A549 (cell line): ENCODE results near the gene CFAP97. TPM values are rescaled to one million over a fixed set of nuclear protein-coding genes. Genes with fewer than 3 reads are reported as not detected.
"Not testable (repeated sequence)": the region's sequence is repeated elsewhere in the genome, so short reads cannot be mapped to it uniquely, and the experiment has no call there.

Source experiments
- ATAC-seq, 2 experiments: fragments of 200-7000 bp in 1 of 2; fragments of >200 bp in 1 of 2; cut with Nextera tagmentation in 1 of 2; cut with Tn5 transposase in 1 of 2; 3 replicates each; pipeline versions ENCODE4 v1.8.0 to v1.9.1; 2018 to 2020; ENCODE audit warnings: mild to moderate bottlenecking in 1 of 2, moderate library complexity in 1 of 2
- CTCF ChIA-PET: fragments of 300-600 bp; sonication (Branson Sonifier 250); formaldehyde crosslinking; extraction: SDS; loops from one replicate; lab custom pipeline; 2021; ENCODE audit warnings: antibody characterized with exemption, inconsistent platforms; lab: Yijun Ruan, JAX
- POLR2A ChIA-PET: fragments of 350-600 bp; formaldehyde crosslinking; extraction: SDS; loops from one replicate; lab custom pipeline; 2021; ENCODE audit warnings: antibody characterized with exemption, inconsistent platforms; lab: Yijun Ruan, JAX
- DNase-seq, 2 experiments: peaks; one replicate each; pipeline versions ENCODE4 v3.0.0 to v3.0.0-alpha.2; 2011 to 2016; ENCODE audit warnings: low read depth in 1 of 2, low spot score in 1 of 2
- FAIRE-seq: peaks from 2 replicates; lab custom pipeline; 2011; peaks lifted over from hg19 to GRCh38; lab: Jason Lieb, UNC
- H3K27ac ChIP-seq, 2 experiments: fragments of >200 bp; sonication (Bioruptor Twin); formaldehyde crosslinking; 3 replicates each; pipeline ENCODE4 v1.5.1; 2016 to 2017
- H3K4me1 ChIP-seq: fragments of >200 bp; sonication (Bioruptor Twin); formaldehyde crosslinking; 3 replicates; pipeline ENCODE4 v1.6.1; 2016
- H3K4me2 ChIP-seq: fragments of >200 bp; sonication (Bioruptor Twin); formaldehyde crosslinking; 3 replicates; pipeline ENCODE4 v1.6.1; 2016
- H3K4me3 ChIP-seq: fragments of >200 bp; sonication (Bioruptor Twin); formaldehyde crosslinking; 3 replicates; pipeline ENCODE4 v1.5.1; 2016
- H3K9me3 ChIP-seq: fragments of >200 bp; sonication (Bioruptor Twin); formaldehyde crosslinking; 3 replicates; pipeline ENCODE4 v1.6.1; 2016
- CBX2 ChIP-seq: fragments of 200-600 bp; sonication (generic); IDR thresholded peaks from 2 replicates; pipeline ENCODE4 v1.6.1; 2016; ENCODE audit warnings: low read depth, mild to moderate bottlenecking, borderline replicate concordance
- EP300 ChIP-seq, 2 experiments: fragments of >200 bp; sonication (Bioruptor Twin); formaldehyde crosslinking; IDR thresholded peaks; 2 replicates in 1 of 2; 3 replicates in 1 of 2; pipeline ENCODE4 v1.6.1; 2016 to 2017
- ESRRA ChIP-seq: fragments of 150-350 bp; IDR thresholded peaks from 2 replicates; pipeline ENCODE4 v1.6.1; 2014; ENCODE audit warnings: mild to moderate bottlenecking, low read length, borderline replicate concordance
- FOSB ChIP-seq: fragments of 250-450 bp; sonication (Bioruptor Pico); IDR thresholded peaks from 2 replicates; pipeline ENCODE4 v1.5.0; 2020; ENCODE audit warnings: mild to moderate bottlenecking, moderate library complexity
- GATA3 ChIP-seq: IDR thresholded peaks from 2 replicates; pipeline ENCODE4 v1.6.1; 2012; ENCODE audit warnings: borderline replicate concordance
- HEYL ChIP-seq: fragments of 250-450 bp; sonication (Bioruptor Pico); IDR thresholded peaks from 2 replicates; pipeline ENCODE4 v1.8.0; 2021; ENCODE audit warnings: mild to moderate bottlenecking, moderate library complexity
- HOXB5 ChIP-seq: fragments of 250-450 bp; sonication (Bioruptor Pico); IDR thresholded peaks from 2 replicates; pipeline ENCODE4 v1.5.0; 2020; ENCODE audit warnings: mild to moderate bottlenecking, moderate library complexity
- JUN ChIP-seq, 2 experiments: fragments of >200 bp; sonication (Bioruptor Twin); formaldehyde crosslinking; IDR thresholded peaks; 2 replicates in 1 of 2; 3 replicates in 1 of 2; pipeline ENCODE4 v1.6.1; 2016 to 2017
- JUNB ChIP-seq: fragments of >200 bp; sonication (Bioruptor Twin); formaldehyde crosslinking; IDR thresholded peaks from 2 replicates; pipeline ENCODE4 v1.6.1; 2016
- PHF8 ChIP-seq: fragments of 200-600 bp; sonication (generic); IDR thresholded peaks from 2 replicates; pipeline ENCODE4 v1.6.1; 2016; ENCODE audit warnings: low read depth, mild to moderate bottlenecking, antibody characterized with exemption, moderate library complexity, borderline replicate concordance
- POLR2AphosphoS2 ChIP-seq: conservative IDR thresholded peaks from 2 replicates; pipeline ENCODE4 v1.6.1; 2012; ENCODE audit warnings: low read length, improper control_type of control experiment, inconsistent platforms
- RNF2 ChIP-seq: fragments of 200-600 bp; sonication (generic); IDR thresholded peaks from 2 replicates; pipeline ENCODE4 v1.6.1; 2016; ENCODE audit warnings: low read depth, mild to moderate bottlenecking, antibody characterized with exemption, moderate library complexity, borderline replicate concordance
- TFCP2L1 ChIP-seq: fragments of 250-450 bp; sonication (Bioruptor Pico); IDR thresholded peaks from 2 replicates; pipeline ENCODE4 v1.5.0; 2021; ENCODE audit warnings: mild to moderate bottlenecking
- ZFP36 ChIP-seq: fragments of 450-650 bp; IDR thresholded peaks from 2 replicates; pipeline ENCODE4 v1.6.1; 2014; ENCODE audit warnings: borderline replicate concordance; ENCODE audit not compliant: partially characterized antibody
- ZSCAN20 ChIP-seq: fragments of 250-450 bp; sonication (Bioruptor Pico); IDR thresholded peaks from 2 replicates; pipeline ENCODE4 v1.8.0; 2022; ENCODE audit warnings: mild to moderate bottlenecking, moderate library complexity
- WGBS: methylation state at CpG from one replicate; pipeline ENCODE4 v1.1.6; 2017; ENCODE audit errors: missing lambda C conversion rate; 5-methylcytosine and 5-hydroxymethylcytosine counted together
- polyA plus RNA-seq, 4 experiments: library from polyadenylated mRNA; depleted of rRNA in 3 of 4; stranded (reverse); fragments of >200 nt; fragmentation: RNase III in 1 of 4; extraction: RNeasy Plus Mini Kit Qiagen cat#74134 plus additional on column Dnase treatment in 1 of 4; gene quantifications; 2 replicates in 3 of 4; 3 replicates in 1 of 4; pipeline ENCODE4 v1.2.3, GENCODE V29; 2011 to 2017
- TF ChIP-seq, protein P1 (sequence below): fragments of >200 bp; sonication (Bioruptor Twin); formaldehyde crosslinking; IDR thresholded peaks from 3 replicates; pipeline ENCODE4 v1.5.1; 2016

The CFAP97 gene
- polyA plus RNA-seq, 2 of the 4 experiments (the other 2 are of a cell fraction): 15.8 to 48.2 TPM

GRCh38 chr4:185202984-185203485, 765 bp downstream of the CFAP97 start:
- ATAC-seq (peak; percentile 13 to 30; a peak in 5 of 6 replicates), FAIRE-seq (no peak), DNase-seq (no peak)
- H3K4me1 ChIP-seq: peaks cover 24% of the 10 kb centered on the region; the same call in 2 of the 3 replicates
- no peaks in the 10 kb centered on the region for H3K9me3 ChIP-seq
- TF ChIP-seq JUNB (no peak), ESRRA (no peak), PHF8 (no peak), FOSB (CRISPR knock-in tag) (no peak), GATA3 (no peak), HOXB5 (no peak), RNF2 (no peak), JUN (IDR thresholded peaks at IDR 0.05) (no peak)
- TF ChIP-seq, protein P1, sequence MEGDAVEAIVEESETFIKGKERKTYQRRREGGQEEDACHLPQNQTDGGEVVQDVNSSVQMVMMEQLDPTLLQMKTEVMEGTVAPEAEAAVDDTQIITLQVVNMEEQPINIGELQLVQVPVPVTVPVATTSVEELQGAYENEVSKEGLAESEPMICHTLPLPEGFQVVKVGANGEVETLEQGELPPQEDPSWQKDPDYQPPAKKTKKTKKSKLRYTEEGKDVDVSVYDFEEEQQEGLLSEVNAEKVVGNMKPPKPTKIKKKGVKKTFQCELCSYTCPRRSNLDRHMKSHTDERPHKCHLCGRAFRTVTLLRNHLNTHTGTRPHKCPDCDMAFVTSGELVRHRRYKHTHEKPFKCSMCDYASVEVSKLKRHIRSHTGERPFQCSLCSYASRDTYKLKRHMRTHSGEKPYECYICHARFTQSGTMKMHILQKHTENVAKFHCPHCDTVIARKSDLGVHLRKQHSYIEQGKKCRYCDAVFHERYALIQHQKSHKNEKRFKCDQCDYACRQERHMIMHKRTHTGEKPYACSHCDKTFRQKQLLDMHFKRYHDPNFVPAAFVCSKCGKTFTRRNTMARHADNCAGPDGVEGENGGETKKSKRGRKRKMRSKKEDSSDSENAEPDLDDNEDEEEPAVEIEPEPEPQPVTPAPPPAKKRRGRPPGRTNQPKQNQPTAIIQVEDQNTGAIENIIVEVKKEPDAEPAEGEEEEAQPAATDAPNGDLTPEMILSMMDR: no peak
- ChIA-PET CTCF (no interaction called here), POLR2A (no interaction called here)
- peak overlapping the region; percentile 82 for H3K4me3 ChIP-seq
- peak overlapping the region; percentile 92 to 93 for H3K27ac ChIP-seq
- H3K4me2 ChIP-seq: peak overlapping the region; percentile 88
- 58% methylated on average over 8 of the region's 8 CpGs for WGBS

- peak overlapping the region; percentile 82; the same call in 2 of the 3 replicates for H3K4me3 ChIP-seq
- H3K4me2 ChIP-seq: peak overlapping the region; percentile 88
- peak overlapping the region; percentile 24 to 93; a peak in 4 of 6 replicates for H3K27ac ChIP-seq
- FAIRE-seq: no peak
- no peak for DNase-seq
- peaks cover 24% of the 10 kb centered on the region; the same call in 2 of the 3 replicates for H3K4me1 ChIP-seq
- POLR2A ChIA-PET: no interaction called here
- no peaks in the 10 kb centered on the region for H3K9me3 ChIP-seq
- CTCF ChIA-PET: interaction anchor here (0.9 kb wide), 1 partner anchor 26 kb away, joined by 3 read pairs; no protein-coding TSS in a partner anchor
- no peak for TF ChIP-seq HEYL (CRISPR knock-in tag)
- WGBS: 78% methylated on average over 16 of the region's 16 CpGs
- no peak for ATAC-seq
These were observed 1.5 kb downstream of the CFAP97 start for GRCh38 chr4:185201977-185202962.

- H3K4me1 ChIP-seq: peaks cover 22% of the 10 kb centered on the region; the same call in 2 of the 3 replicates
- WGBS: 94% methylated on average over 4 of the region's 4 CpGs
- DNase-seq, H3K4me3 ChIP-seq, POLR2A ChIA-PET, FAIRE-seq, H3K27ac ChIP-seq, H3K9me3 ChIP-seq, H3K4me2 ChIP-seq, ATAC-seq: not testable (repeated sequence)
- CTCF ChIA-PET: interaction anchor here (0.5 to 0.6 kb wide), 2 partner anchors 24 to 41 kb away, joined by 3 to 4 read pairs; no protein-coding TSS in a partner anchor
These were observed 5.6 kb downstream of the CFAP97 start for GRCh38 chr4:185198189-185198588.

DNA sequence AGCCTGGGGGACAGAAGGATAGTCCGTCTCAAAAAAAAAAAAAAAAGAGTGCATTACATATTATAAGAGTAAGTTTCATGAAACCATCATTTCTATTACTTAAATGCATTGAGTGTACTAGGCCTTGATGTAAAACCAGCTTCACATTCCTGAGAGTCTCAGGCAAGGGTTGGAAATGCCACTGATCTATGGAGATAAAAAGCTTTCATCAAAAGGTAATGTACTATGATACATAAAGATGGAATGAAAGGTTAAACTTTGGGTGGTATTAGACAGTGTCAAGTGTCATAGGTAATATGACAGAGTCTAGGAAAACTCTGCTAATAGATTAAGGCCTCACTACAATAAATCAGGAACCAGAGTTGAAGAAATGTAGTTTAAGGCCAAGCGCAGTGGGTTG, 7.4 kb downstream of the CFAP97 start:
- DNase-seq (no peak), ATAC-seq (no peak), FAIRE-seq (no peak)
- Histone ChIP-seq H3K4me1 (peaks cover 8% of the 10 kb centered on the region; the same call in 2 of the 3 replicates), H3K4me3 (no peak overlapping the region), H3K27ac (no peak overlapping the region), H3K4me2 (no peak overlapping the region), H3K9me3 (no peaks in the 10 kb centered on the region)
- no peak for TF ChIP-seq POLR2AphosphoS2
- no peak for TF ChIP-seq EP300 (IDR thresholded peaks at IDR 0.05)
- no peak for TF ChIP-seq ESRRA
- no peak for TF ChIP-seq GATA3
- TF ChIP-seq TFCP2L1 (CRISPR knock-in tag): no peak
- no peak for TF ChIP-seq ZSCAN20 (CRISPR knock-in tag)
- TF ChIP-seq RNF2: no peak
- TF ChIP-seq CBX2: no peak
- TF ChIP-seq HEYL (CRISPR knock-in tag): no peak
- no peak for TF ChIP-seq ZFP36
- CTCF ChIA-PET: interaction anchor here (0.9 to 1.9 kb wide), 2 partner anchors 12 to 14 kb away, joined by 4 to 8 read pairs; no protein-coding TSS in a partner anchor
- 91% methylated on average over 2 of the region's 2 CpGs for WGBS
- POLR2A ChIA-PET: interaction anchor here (1.3 kb wide), 1 partner anchor 199 kb away, joined by 7 read pairs; the partner anchor contains the start of gene LRP2BP
